SHP77 (cell line): Measurements from ENCODE around the gene EXOSC2.

Source experiments
- DNase-seq, 2 experiments: peaks; one replicate each; lab custom pipeline; 2025; lab: John Stamatoyannopoulos, UW

The EXOSC2 gene

GRCh38 chr9:130739081-130739480 is 45.5 kb downstream of the EXOSC2 start:
- DNase-seq: no peak

- no peak for DNase-seq
Measured at GRCh38 chr9:130740218-130741023, 46.8 kb downstream of the EXOSC2 start.

GRCh38 chr9:130741024-130741305 is 47.4 kb downstream of the EXOSC2 start:
- no peak for DNase-seq

GRCh38 chr9:130741831-130742449 is 48.4 kb downstream of the EXOSC2 start:
- no peak for DNase-seq

GRCh38 chr9:130743656-130744055 is 50.1 kb downstream of the EXOSC2 start:
- no peak for DNase-seq

- DNase-seq: no peak
Measured at GRCh38 chr9:130745210-130745800, 51.7 kb downstream of the EXOSC2 start.

- no peak for DNase-seq
Measured at GRCh38 chr9:130745829-130746228, 52.2 kb downstream of the EXOSC2 start.

GRCh38 chr9:130746434-130747212 is 53.0 kb downstream of the EXOSC2 start:
- no peak for DNase-seq

GRCh38 chr9:130751631-130752355 is 58.2 kb downstream of the EXOSC2 start:
- no peak for DNase-seq
